Kidney tubule cell (primary cell): ENCODE measurements around the gene CMIP.
A peak's percentile ranks its signal among the peaks of the same experiment; 100 is the strongest.

Source experiments
- DNase-seq: peaks from one replicate; pipeline ENCODE4 v3.0.0-alpha.2; 2018; ENCODE audit warnings: low spot score

The CMIP gene

GRCh38 chr16:81624760-81625543, 180.3 kb downstream of the CMIP start:
- DNase-seq: peak; percentile 69

GRCh38 chr16:81625544-81626153, 181.0 kb downstream of the CMIP start:
- peak; percentile 96 for DNase-seq

GRCh38 chr16:81626181-81626674, 181.6 kb downstream of the CMIP start:
- peak; percentile 85 for DNase-seq

- peak; percentile 50 for DNase-seq
These were observed 182.4 kb downstream of the CMIP start for GRCh38 chr16:81627024-81627423.

- no peak for DNase-seq
These were observed 183.2 kb downstream of the CMIP start for GRCh38 chr16:81627729-81628244.

- no peak for DNase-seq
These were observed 184.6 kb downstream of the CMIP start for GRCh38 chr16:81629034-81629802.

GRCh38 chr16:81629896-81630634, 185.5 kb downstream of the CMIP start:
- DNase-seq: no peak

- DNase-seq: no peak
These were observed 186.0 kb downstream of the CMIP start for GRCh38 chr16:81630635-81631031.

- DNase-seq: peak; percentile 75
These were observed 188.0 kb downstream of the CMIP start for GRCh38 chr16:81632392-81633146.

GRCh38 chr16:81633147-81633619, 188.6 kb downstream of the CMIP start:
- DNase-seq: peak; percentile 38

GRCh38 chr16:81633680-81634379, 189.2 kb downstream of the CMIP start:
- no peak for DNase-seq

- DNase-seq: peak; percentile 22
These were observed 189.9 kb downstream of the CMIP start for GRCh38 chr16:81634380-81635062.

GRCh38 chr16:81635063-81635937, 190.7 kb downstream of the CMIP start:
- DNase-seq: no peak

- DNase-seq: no peak
These were observed 191.8 kb downstream of the CMIP start for GRCh38 chr16:81636298-81636993.

GRCh38 chr16:81637336-81638235, 193.0 kb downstream of the CMIP start:
- DNase-seq: no peak

- no peak for DNase-seq
These were observed 193.8 kb downstream of the CMIP start for GRCh38 chr16:81638286-81638945.
